GM12872 (cell line): ENCODE data around the gene COPS7B.

Source experiments
- TF ChIP-seq, protein P1 (sequence below): IDR thresholded peaks from 3 replicates; pipeline ENCODE4 v1.5.1; 2011; ENCODE audit warnings: low read depth, mild to moderate bottlenecking, low read length, moderate library complexity; ENCODE audit not compliant: insufficient read depth

Gene COPS7B

DNA sequence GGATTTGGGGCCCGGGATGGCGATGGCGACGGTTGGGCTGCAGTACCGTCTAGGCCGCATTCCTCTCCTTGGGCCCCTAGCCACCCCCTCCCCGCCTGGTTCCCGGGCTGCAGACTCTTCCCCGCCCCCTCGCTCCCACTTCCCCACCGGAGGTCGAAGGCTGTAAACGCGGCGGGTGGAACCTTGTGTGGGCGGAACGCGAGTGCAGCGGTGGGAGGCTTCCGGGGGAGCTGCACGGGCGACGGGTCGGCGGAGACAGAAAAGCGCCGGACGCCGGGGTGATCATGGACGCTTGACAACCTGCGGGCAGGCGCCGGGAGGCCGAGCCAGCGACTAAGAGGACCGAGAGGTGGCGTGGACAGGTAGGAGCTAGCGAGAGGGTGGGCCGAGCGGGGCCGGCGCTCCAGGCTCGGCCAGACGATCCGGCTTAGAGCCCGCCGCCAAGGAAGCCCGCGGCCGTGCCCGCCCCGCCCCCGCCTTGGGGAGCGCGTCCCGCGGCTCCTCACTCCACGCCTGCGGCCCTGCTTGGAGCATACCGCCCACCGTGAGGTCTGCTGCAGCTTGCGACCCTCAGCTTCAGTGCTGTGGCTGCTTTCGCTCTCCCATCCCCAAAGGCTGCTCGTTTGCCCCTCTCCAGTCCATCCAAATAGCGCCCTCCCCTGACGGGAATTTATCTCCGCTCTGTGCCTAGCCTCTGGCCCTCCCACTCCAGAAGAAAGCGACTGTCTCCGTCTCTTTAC, at the start of gene COPS7B:
COPS7B (plus strand) TSS at position 269 of the 740 bp plus-strand sequence. CDS start 2,126 bp downstream, outside the sequence.
- TF ChIP-seq, protein P1, sequence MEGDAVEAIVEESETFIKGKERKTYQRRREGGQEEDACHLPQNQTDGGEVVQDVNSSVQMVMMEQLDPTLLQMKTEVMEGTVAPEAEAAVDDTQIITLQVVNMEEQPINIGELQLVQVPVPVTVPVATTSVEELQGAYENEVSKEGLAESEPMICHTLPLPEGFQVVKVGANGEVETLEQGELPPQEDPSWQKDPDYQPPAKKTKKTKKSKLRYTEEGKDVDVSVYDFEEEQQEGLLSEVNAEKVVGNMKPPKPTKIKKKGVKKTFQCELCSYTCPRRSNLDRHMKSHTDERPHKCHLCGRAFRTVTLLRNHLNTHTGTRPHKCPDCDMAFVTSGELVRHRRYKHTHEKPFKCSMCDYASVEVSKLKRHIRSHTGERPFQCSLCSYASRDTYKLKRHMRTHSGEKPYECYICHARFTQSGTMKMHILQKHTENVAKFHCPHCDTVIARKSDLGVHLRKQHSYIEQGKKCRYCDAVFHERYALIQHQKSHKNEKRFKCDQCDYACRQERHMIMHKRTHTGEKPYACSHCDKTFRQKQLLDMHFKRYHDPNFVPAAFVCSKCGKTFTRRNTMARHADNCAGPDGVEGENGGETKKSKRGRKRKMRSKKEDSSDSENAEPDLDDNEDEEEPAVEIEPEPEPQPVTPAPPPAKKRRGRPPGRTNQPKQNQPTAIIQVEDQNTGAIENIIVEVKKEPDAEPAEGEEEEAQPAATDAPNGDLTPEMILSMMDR: peak; percentile 56

DNA sequence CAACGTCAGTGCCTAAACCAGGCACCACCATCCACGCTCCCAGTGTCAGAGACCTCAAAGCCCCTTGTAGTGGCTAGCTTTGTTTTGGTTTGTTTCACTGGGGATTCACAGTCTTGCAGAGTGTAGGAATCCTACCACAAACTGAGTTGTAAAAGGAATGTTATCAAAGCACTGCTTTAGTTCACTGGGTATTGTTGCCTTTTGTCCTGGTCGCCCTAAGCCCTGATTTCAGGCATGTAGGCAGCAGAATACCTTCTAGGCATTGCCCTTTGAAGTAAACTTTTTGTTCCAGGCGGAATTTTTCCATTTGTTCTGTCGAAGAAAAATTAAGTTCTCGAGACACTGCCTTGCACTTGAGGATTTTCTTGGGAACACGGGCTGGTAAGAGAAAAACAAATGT, 48.5 kb upstream of the COPS7B start:
- TF ChIP-seq, protein P1: no peak

DNA sequence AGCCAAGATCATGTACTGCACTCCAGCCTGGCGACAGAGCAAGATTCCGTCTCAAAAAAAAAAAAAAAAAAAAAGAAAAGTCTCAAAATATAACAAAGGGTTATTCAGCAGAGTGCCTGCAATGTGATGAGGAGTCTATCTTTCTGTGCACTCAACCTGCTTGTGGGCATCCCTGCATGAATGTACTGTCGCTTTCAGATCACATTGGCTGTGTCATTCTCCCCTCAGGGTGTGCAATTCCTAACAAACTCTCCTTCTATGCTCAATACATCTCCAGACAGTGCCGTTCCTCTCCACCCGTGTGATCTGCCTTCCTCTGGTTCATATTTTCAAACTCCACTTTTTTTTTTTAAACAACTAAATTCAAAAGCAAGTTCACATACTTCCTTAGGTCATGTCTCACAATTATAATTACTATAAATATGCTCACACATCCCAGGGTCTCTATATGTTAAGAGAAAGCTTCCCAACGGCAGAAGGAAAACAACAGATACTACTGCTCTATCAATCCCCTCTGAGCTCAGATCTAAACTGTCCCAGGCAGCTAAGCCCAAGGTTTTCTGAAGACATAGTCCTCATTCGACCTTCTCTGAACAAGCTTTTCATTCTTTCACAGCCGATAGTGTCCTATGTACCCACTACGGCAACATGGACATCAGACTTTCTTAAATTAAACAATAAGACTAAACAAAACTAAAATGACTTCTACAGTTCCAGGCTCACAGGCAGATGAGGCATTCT, 42.7 kb upstream of the COPS7B start:
- TF ChIP-seq, protein P1: no peak

DNA sequence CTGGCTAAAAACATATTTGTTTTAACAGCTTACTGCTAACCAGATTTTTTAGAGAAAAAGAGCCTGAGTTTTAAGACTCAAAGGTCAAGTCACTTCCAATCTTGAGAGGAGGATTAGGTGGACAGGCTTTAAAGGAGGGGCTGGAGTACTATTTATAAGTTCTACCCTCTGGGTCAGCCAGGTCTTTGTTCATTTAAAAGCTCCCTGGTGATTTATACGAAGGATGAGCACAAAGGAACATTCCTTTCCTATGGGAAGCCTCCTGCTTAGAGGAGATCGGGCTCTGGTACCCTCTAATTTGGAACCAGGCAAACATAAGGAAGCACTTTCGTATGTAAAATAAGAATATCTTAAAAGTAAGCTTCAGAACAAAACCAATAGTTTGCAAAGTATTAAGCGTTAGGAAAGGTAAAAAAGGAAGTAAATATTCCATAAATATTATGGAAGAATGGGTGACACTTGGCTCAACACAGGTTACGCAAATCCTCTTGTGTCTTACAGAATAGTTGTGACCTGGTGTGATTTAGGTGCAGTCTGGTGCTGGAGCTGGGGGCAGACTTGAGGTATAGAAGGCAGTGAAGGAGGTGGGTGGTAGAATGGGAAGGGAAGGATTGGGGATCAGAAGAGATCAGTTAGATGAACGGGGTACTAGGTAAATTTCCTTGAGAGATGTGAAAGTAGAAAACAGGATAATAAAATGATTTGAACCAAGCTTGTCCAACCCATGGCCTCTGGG, 40.8 kb upstream of the COPS7B start:
- TF ChIP-seq, protein P1: no peak

DNA sequence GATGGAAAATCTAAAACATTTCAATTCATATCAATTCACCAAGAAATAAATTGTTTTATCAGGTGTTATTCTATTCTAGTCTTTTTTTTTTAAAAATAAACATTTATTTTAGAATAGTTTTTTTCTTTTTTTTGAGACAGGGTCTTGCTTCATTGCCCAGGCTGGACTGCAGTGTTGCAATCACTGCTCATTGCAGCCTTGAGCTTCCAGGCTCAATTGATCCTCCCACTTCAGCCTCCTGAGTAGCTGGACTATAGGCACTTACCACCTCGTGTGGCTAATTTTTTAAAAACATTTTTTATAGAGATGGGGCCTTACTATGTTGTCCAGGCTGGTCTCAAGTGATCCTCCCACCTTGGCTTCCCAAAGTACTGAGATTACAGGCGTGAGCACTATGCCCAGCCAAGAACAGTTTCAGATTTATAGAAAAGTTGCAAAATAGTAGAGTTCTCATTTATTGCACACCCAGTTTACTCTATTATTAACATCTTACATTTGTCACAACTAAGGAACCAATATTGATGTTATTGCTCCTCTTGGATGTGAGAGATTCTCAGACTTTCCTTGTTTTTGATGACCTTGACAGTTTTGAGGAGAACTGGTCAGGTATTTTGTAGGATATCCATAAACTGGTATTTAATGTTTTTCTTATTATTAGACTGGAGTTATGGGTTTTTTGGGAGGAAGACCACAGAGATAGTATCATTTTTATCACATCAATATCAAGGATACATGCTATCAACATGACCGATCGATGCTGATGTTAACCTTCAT, 35.0 kb upstream of the COPS7B start:
- TF ChIP-seq, protein P1: no peak

DNA sequence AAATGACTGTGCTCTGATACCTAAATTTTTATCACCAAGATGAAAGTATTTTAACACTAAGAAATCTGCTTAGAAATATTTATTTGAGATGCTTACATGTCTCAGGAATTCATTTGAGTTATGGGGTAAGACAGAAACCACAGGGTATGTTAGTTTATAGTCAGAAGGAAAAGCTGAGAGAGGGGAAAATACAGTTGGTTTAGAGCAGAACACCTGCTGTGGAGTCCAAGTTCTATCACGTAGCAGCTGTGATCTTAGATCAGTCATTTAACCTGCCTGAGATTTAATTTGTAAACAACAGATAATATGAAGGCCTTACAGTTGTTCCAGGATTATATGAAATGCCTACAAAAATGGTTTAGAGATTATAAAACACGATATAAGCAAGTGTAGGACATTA, 34.2 kb upstream of the COPS7B start:
- TF ChIP-seq, protein P1: no peak
